ENCODE results near the gene ATP8A2. TPM values are rescaled to one million over a fixed set of nuclear protein-coding genes. Genes with fewer than 3 reads are reported as not detected.
A peak's percentile ranks its signal among the peaks of the same experiment; 100 is the strongest.

The ATP8A2 gene
- total RNA-seq, 1 donor from 2014 or later: 1.3 TPM

DNA sequence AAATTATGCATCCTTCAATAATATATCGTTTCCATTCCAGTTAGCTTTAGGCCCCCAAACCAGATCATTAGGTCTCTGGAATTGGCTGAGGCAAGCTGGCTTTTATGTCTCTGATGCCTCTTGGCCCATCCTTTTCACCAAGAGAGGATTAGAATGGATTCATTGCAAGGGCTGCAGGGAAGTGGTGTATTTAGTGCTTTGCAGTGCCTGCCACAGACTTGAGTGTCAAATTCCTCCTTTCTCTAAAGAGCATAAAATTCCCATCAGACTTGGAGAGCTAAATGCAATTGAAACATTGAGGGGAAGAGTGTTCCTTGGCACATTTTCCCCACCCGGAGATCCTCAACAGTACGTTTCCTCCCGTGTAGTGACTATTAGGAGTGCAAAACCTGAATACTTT lies 302.6 kb downstream of the ATP8A2 start:
- H3K27ac Mint-ChIP-seq (ENCODE audit: unreplicated experiment): no peak overlapping the region
- peaks cover 7% of the 10 kb centered on the region for H3K9me3 Mint-ChIP-seq (ENCODE audit: unreplicated experiment)
- Histone ChIP-seq H3K27ac (ENCODE audit: low read depth, low read length) (no peak overlapping the region), H3K36me3 (ENCODE audit: insufficient read depth, low read length) (no peaks in the 10 kb centered on the region), H3K4me3 (ENCODE audit: insufficient read depth, low read depth, low read length) (no peak overlapping the region), H3K79me2 (ENCODE audit: insufficient read depth, low read length) (no peaks in the 10 kb centered on the region), H3K4me1 (ENCODE audit: insufficient read depth, low read length) (no peaks in the 10 kb centered on the region), H3K27me3 (ENCODE audit: insufficient read depth, low read length) (no peaks in the 10 kb centered on the region), H4K20me1 (ENCODE audit: insufficient read depth, low read length) (no peaks in the 10 kb centered on the region), H2AFZ (ENCODE audit: low read depth, low read length) (no peak overlapping the region), H3K9ac (ENCODE audit: low read length) (no peak overlapping the region), H3K4me2 (ENCODE audit: low read length) (no peak overlapping the region), H3K9me3 (ENCODE audit: insufficient read depth, low read depth, low read length) (no peaks in the 10 kb centered on the region)
- no peak overlapping the region for H3K4me3 Mint-ChIP-seq (ENCODE audit: unreplicated experiment)
- FAIRE-seq: no peak
- peaks cover 7% of the 10 kb centered on the region for H3K27me3 Mint-ChIP-seq (ENCODE audit: low read depth, unreplicated experiment)
- TF ChIP-seq, protein P1, sequence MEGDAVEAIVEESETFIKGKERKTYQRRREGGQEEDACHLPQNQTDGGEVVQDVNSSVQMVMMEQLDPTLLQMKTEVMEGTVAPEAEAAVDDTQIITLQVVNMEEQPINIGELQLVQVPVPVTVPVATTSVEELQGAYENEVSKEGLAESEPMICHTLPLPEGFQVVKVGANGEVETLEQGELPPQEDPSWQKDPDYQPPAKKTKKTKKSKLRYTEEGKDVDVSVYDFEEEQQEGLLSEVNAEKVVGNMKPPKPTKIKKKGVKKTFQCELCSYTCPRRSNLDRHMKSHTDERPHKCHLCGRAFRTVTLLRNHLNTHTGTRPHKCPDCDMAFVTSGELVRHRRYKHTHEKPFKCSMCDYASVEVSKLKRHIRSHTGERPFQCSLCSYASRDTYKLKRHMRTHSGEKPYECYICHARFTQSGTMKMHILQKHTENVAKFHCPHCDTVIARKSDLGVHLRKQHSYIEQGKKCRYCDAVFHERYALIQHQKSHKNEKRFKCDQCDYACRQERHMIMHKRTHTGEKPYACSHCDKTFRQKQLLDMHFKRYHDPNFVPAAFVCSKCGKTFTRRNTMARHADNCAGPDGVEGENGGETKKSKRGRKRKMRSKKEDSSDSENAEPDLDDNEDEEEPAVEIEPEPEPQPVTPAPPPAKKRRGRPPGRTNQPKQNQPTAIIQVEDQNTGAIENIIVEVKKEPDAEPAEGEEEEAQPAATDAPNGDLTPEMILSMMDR (IDR thresholded peaks at IDR 0.05; ENCODE audit: insufficient read depth, low read depth, low read length): no peak
- TF ChIP-seq EZH2 (IDR thresholded peaks at IDR 0.05; ENCODE audit: insufficient read depth, low read length): no peak
- no peak for DNase-seq (ENCODE audit: low read depth)
- no peaks in the 10 kb centered on the region for H3K36me3 Mint-ChIP-seq (ENCODE audit: low read depth, unreplicated experiment)
- H3K4me1 Mint-ChIP-seq (ENCODE audit: low read depth, unreplicated experiment): peaks cover 11% of the 10 kb centered on the region

DNA sequence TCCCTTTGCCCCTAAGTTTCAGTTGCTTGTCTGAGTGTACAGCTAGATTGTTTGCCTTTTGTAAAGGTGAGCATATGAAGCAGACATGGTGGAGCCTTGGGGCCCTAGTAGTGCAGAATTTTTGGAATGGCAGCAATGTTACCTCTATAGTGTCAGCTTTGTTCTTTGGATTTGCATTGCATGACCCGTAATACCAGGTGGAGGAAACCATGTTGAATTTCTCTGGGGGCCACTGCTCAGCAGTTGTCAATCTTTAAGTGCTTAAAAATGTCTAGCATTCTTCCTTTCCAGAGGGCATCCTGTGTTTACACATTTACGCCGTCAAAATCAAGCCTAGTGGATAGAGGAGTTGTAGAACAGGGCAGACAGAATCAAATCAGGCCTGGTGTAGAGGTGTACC lies 303.3 kb downstream of the ATP8A2 start:
- TF ChIP-seq EZH2 (IDR thresholded peaks at IDR 0.05; ENCODE audit: insufficient read depth, low read length): no peak
- TF ChIP-seq, protein P1 (IDR thresholded peaks at IDR 0.05; ENCODE audit: insufficient read depth, low read depth, low read length): no peak
- Histone ChIP-seq H3K9me3 (ENCODE audit: insufficient read depth, low read depth, low read length) (no peaks in the 10 kb centered on the region), H4K20me1 (ENCODE audit: insufficient read depth, low read length) (no peaks in the 10 kb centered on the region), H3K4me3 (ENCODE audit: insufficient read depth, low read depth, low read length) (no peak overlapping the region), H3K79me2 (ENCODE audit: insufficient read depth, low read length) (no peaks in the 10 kb centered on the region), H3K9ac (ENCODE audit: low read length) (no peak overlapping the region), H3K27me3 (ENCODE audit: insufficient read depth, low read length) (no peaks in the 10 kb centered on the region), H3K4me2 (ENCODE audit: low read length) (no peak overlapping the region), H2AFZ (ENCODE audit: low read depth, low read length) (no peak overlapping the region), H3K4me1 (ENCODE audit: insufficient read depth, low read length) (no peaks in the 10 kb centered on the region), H3K36me3 (ENCODE audit: insufficient read depth, low read length) (no peaks in the 10 kb centered on the region), H3K27ac (ENCODE audit: low read depth, low read length) (no peak overlapping the region)
- peaks cover 11% of the 10 kb centered on the region for H3K4me1 Mint-ChIP-seq (ENCODE audit: low read depth, unreplicated experiment)
- H3K36me3 Mint-ChIP-seq (ENCODE audit: low read depth, unreplicated experiment): no peaks in the 10 kb centered on the region
- H3K4me3 Mint-ChIP-seq (ENCODE audit: unreplicated experiment): no peak overlapping the region
- peaks cover 3% of the 10 kb centered on the region for H3K9me3 Mint-ChIP-seq (ENCODE audit: unreplicated experiment)
- DNase-seq (ENCODE audit: low read depth): no peak
- peaks cover 7% of the 10 kb centered on the region for H3K27me3 Mint-ChIP-seq (ENCODE audit: low read depth, unreplicated experiment)
- no peak for FAIRE-seq
- no peak overlapping the region for H3K27ac Mint-ChIP-seq (ENCODE audit: unreplicated experiment)

DNA sequence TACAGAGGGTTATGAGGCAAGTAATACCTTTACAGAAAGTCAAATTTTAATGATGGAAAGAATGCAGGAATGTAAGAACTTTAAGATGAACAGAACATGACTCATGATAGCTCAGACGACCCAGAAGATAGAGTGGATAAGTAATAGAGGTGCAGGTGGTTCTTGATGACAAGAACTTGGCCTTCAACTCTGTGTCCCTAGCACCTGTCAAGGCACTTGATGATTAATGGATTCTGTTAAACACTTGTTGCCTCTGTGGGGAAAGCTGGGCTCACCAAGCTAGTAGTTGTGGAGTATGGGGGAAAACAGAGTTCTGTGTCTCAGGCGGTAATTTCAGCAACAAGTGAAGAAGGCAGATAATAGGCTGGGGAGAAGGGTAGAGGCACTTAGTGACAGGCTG lies 306.2 kb downstream of the ATP8A2 start:
- TF ChIP-seq, protein P1 (IDR thresholded peaks at IDR 0.05; ENCODE audit: insufficient read depth, low read depth, low read length): no peak
- no peak for TF ChIP-seq EZH2 (IDR thresholded peaks at IDR 0.05; ENCODE audit: insufficient read depth, low read length)
- Histone ChIP-seq H3K4me3 (ENCODE audit: insufficient read depth, low read depth, low read length) (no peak overlapping the region), H3K27ac (ENCODE audit: low read depth, low read length) (no peak overlapping the region), H3K9me3 (ENCODE audit: insufficient read depth, low read depth, low read length) (no peaks in the 10 kb centered on the region), H2AFZ (ENCODE audit: low read depth, low read length) (no peak overlapping the region), H4K20me1 (ENCODE audit: insufficient read depth, low read length) (no peaks in the 10 kb centered on the region), H3K36me3 (ENCODE audit: insufficient read depth, low read length) (no peaks in the 10 kb centered on the region), H3K9ac (ENCODE audit: low read length) (no peak overlapping the region), H3K79me2 (ENCODE audit: insufficient read depth, low read length) (no peaks in the 10 kb centered on the region), H3K4me2 (ENCODE audit: low read length) (no peak overlapping the region), H3K27me3 (ENCODE audit: insufficient read depth, low read length) (no peaks in the 10 kb centered on the region), H3K4me1 (ENCODE audit: insufficient read depth, low read length) (no peaks in the 10 kb centered on the region)
- Mint-ChIP-seq H3K9me3 (ENCODE audit: unreplicated experiment) (peaks cover 3% of the 10 kb centered on the region), H3K27me3 (ENCODE audit: low read depth, unreplicated experiment) (peaks cover 10% of the 10 kb centered on the region), H3K4me1 (ENCODE audit: low read depth, unreplicated experiment) (peaks cover 11% of the 10 kb centered on the region), H3K4me3 (ENCODE audit: unreplicated experiment) (no peak overlapping the region), H3K36me3 (ENCODE audit: low read depth, unreplicated experiment) (no peaks in the 10 kb centered on the region), H3K27ac (ENCODE audit: unreplicated experiment) (no peak overlapping the region)
- peak; percentile 6 for DNase-seq (ENCODE audit: low read depth)
- no peak for FAIRE-seq

All from astrocyte (in vitro differentiated cells and primary cell).